NT2/D1 (cell line): ENCODE measurements around the gene ATP6V0E1.

ENCODE experiments used
- SUZ12 ChIP-seq: IDR thresholded peaks from 2 replicates; pipeline ENCODE4 v1.6.1; 2011; ENCODE audit not compliant: insufficient read length, insufficient read depth; ENCODE audit errors: extremely low read depth
- YY1 ChIP-seq: IDR thresholded peaks from 2 replicates; pipeline ENCODE4 v1.6.1; 2011; ENCODE audit not compliant: insufficient read length, insufficient read depth
- ZNF274 ChIP-seq: IDR thresholded peaks from 2 replicates; pipeline ENCODE4 v1.6.1; 2011; ENCODE audit warnings: mild to moderate bottlenecking, low read depth, low read length

DNA sequence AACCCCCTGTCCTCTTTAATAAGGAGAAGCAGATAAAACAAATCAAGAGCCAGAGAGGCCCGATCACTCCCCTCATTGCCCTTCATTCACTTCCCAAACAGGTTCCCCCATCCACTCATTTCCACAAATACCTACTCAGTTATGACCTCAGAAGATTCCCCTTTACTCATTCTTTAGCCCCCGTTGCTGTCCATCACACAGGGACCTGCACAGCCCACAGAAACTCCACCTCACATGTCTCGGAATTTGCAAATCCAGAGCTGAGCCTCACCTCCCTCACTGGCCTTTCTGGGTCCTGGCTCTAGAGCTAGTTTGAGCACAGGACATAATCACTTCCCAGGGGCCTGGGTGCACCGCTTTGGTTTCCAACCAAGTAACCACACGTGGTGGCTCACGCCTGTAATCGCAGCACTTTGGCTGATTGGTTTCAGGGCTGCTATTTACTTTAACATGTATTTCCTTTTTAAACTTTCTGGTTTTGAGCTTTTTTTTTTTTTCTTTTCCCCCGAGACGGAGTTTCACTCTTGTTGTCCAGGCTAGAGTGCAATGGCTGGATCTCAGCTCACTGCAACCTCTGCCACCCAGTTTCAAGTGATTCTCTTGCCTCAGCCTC is 17.8 kb downstream of the ATP6V0E1 start:
- no peak for TF ChIP-seq YY1
- no peak for TF ChIP-seq ZNF274
- TF ChIP-seq SUZ12, result no peak
